ENCODE measurements around the gene PPP1R7.
"Not testable (repeated sequence)": the region's sequence is repeated elsewhere in the genome, so short reads cannot be mapped to it uniquely, and the experiment has no call there.

The PPP1R7 gene

GRCh38 chr2:241187101-241187917, 37.0 kb downstream of the PPP1R7 start:
- Histone ChIP-seq H3K27ac (no peak overlapping the region), H3K4me3 (no peak overlapping the region)

GRCh38 chr2:241187918-241188234, 37.6 kb downstream of the PPP1R7 start:
- H3K27ac ChIP-seq = no peak overlapping the region
- H3K4me3 ChIP-seq = no peak overlapping the region

GRCh38 chr2:241188361-241189092, 38.3 kb downstream of the PPP1R7 start, which contains the start of gene ANO7:
Gene ANO7 (plus strand): TSS chr2:241188677. CDS start chr2:241190064, 1,387 bp downstream.
- no peak within 1 kb of the TSS for H3K27ac ChIP-seq
- no peak within 1 kb of the TSS for H3K4me3 ChIP-seq

GRCh38 chr2:241189093-241189855, 39.0 kb downstream of the PPP1R7 start:
- H3K4me3 ChIP-seq = no peak overlapping the region
- H3K27ac ChIP-seq = no peak overlapping the region

- Histone ChIP-seq H3K4me3 (no peak overlapping the region), H3K27ac (no peak overlapping the region)
These were observed 39.6 kb downstream of the PPP1R7 start for GRCh38 chr2:241189856-241190201.

GRCh38 chr2:241190291-241190981, 40.2 kb downstream of the PPP1R7 start:
- Histone ChIP-seq H3K4me3 (no peak overlapping the region), H3K27ac (no peak overlapping the region)

GRCh38 chr2:241191081-241191480, 40.8 kb downstream of the PPP1R7 start:
- Histone ChIP-seq H3K4me3 (no peak overlapping the region), H3K27ac (no peak overlapping the region)

GRCh38 chr2:241193271-241193670, 43.0 kb downstream of the PPP1R7 start:
- no peak overlapping the region for H3K4me3 ChIP-seq
- H3K27ac ChIP-seq = no peak overlapping the region

GRCh38 chr2:241194811-241195210, 44.5 kb downstream of the PPP1R7 start:
- no peak overlapping the region for H3K4me3 ChIP-seq
- no peak overlapping the region for H3K27ac ChIP-seq

GRCh38 chr2:241195506-241196130, 45.4 kb downstream of the PPP1R7 start:
- no peak overlapping the region for H3K27ac ChIP-seq
- no peak overlapping the region for H3K4me3 ChIP-seq

GRCh38 chr2:241197246-241197645, 47.0 kb downstream of the PPP1R7 start:
- not testable (repeated sequence) for H3K4me3 ChIP-seq, H3K27ac ChIP-seq

GRCh38 chr2:241197947-241198346, 47.7 kb downstream of the PPP1R7 start:
- Histone ChIP-seq H3K4me3 (no peak overlapping the region), H3K27ac (no peak overlapping the region)

GRCh38 chr2:241198381-241199279, 48.4 kb downstream of the PPP1R7 start:
- no peak overlapping the region for H3K4me3 ChIP-seq
- H3K27ac ChIP-seq = no peak overlapping the region

- no peak overlapping the region for H3K27ac ChIP-seq
- H3K4me3 ChIP-seq = no peak overlapping the region
These were observed 49.0 kb downstream of the PPP1R7 start for GRCh38 chr2:241199286-241199685.

GRCh38 chr2:241199897-241200821, 49.9 kb downstream of the PPP1R7 start:
- Histone ChIP-seq H3K27ac (no peak overlapping the region), H3K4me3 (no peak overlapping the region)

- Histone ChIP-seq H3K27ac (no peak overlapping the region), H3K4me3 (no peak overlapping the region)
These were observed 50.6 kb downstream of the PPP1R7 start for GRCh38 chr2:241200822-241201395.

Measured in skin epidermis (tissue), 12 donors.